ENCODE measurements around the gene BRMS1L.

Gene BRMS1L

DNA sequence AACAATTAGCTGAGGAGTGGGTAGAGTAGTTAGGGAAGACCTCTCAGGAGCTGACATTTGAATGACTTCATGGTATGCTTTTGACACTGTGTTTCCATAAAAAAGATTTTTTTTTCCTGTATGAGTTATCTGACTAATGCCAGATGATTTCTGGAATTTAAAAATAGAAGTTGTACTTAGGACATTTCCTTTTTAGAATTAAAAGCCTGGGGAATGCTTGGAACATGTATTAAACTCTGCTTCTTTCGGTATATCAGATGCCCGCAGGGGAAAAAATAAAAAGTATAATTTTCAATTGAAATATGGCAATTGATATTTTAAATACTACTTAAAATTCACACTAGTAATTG lies 41.1 kb downstream of the BRMS1L start:
- no peak for FAIRE-seq

DNA sequence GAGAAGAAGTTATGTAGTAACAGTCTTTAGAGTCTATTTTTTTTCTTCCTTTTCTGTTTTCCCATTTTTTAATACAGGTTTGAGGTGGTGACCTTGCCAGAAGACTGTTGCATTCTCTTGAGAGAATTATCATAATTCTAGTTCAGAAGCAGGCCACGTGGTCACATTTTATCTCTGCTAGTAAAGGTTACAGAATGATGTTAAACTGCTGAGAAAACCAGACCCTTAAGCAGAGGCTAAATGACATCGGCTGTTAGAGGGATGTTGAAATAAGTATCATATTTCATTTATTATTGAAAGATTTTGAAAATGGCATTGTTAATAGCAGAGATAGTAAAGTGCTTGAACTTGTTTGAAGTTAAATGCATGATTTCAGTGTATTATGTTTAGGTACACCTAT lies 49.2 kb downstream of the BRMS1L start:
- FAIRE-seq, result no peak

DNA sequence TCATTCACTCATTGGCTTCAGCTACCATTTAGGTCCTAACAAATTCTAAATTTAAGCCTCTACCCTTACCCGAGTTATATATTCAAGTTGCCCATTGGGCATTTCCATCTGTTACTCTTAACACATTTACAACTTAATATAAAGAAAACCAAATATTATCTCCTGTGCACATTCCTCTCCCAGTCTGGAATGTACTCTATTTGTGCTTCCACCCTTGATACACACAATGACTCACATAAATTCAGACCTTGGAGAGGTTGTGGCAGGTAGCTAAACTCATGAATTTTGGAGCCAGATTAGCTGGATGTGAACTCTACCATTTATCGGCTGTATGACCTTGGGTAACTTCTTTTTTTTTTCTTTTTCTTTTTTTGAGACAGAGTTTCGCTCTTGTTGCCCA lies 51.1 kb downstream of the BRMS1L start:
- no peak for FAIRE-seq

DNA sequence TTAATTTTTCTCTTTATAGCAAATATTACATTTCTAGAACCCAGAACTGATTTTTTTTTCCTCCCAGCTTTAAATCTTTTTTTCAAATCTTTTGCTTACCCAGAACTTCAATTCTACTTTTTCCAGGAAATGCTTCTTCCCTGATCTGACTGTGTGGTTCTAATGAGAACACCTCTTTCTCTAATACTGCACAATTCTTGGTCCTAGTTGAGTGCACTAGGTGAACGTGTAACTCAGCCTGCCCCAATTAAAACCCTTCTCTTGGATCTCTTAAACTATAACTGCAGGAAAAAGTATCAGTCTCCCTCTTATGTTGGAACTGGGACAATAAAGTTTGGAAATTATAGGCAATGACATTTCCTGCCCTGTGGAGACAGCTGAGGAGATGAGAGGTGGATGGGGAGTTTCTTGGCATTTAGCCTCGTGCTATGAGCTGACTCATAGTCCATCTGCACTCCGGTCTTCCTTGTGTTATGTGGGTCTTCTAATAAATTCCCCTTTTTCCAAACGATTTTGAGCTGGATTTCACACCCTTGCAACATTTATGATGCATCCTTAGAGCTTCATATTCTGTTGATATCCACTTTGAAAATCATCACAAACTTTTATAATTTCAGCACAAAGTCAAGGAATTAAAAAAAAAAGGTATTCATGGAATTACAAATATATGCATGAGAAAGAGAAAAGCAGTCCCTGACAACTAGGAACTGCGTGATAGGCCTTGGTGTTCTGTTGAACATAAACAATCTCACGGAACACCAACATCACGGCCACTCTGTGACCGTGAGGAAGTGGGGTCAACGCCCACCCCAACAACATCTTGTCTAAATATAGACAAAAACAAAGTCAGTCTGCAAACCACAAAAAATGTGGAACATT lies 52.4 kb downstream of the BRMS1L start:
- FAIRE-seq, result no peak

DNA sequence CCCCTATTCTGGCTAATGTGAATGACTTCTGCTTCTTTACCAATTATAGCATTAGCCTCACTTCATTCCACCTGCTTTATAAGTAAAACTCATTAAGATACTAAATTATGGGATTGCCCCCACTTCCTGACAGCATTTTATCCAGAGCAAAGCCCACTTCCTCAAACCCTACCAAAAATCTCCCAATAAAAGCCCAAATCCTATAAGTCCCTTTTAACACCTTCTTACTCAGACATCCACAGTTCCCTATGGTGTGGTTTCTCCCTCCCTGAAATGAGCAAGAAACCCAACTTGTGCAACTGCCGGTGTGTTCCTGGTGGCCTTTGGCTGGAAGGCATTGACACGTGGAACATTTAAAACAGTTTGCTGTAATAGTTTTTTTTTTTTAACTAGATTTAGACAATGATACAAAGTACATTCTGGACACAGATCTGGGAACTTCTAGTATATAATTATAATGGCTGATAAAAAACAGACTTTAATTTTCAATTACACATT lies 53.1 kb downstream of the BRMS1L start:
- FAIRE-seq, result no peak

DNA sequence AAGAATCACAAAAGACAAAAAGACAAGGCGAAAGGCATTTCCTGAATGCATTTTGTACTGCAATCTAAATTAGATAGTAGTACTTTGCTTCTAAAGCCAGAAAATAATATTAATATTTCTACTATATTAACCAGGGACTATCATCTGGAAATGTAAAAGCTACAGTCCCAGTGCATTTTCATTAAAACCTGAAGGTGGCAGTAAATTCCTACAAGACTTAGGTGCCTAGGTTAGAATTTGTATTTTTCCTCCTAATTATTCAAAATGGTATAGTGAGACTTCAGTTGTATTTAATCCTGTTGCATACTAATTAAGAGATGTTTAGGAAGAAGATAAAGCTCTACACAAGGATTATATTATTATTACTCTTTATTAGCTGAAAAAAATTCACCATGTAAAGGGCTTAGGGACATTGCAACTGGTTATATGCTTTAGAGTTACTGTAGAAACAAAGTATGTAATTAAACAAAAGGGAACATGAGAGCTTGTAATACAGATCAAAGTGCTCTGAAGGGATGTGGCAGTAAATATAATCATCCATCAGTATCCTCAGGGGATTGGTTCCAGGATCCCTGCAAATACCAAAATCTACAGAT lies 53.6 kb downstream of the BRMS1L start:
- no peak for FAIRE-seq

DNA sequence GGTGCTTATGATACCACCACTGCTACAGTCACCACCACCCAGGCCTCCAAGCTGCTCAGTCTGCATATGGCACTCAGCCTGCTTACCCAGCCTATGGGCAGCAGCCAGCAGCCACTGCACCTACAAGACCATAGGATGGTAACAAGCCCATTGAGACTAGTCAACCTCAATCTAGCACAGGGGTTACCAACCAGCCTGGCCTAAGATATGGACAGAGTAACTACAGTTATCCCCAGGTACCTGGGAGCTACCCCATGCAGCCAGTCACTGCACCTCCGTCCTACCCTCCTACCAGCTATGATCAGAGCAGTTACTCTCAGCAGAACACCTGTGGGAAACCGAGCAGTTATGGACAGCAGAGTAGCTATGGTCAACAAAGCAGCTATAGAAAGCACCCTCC lies 55.1 kb downstream of the BRMS1L start:
- FAIRE-seq, result no peak

DNA sequence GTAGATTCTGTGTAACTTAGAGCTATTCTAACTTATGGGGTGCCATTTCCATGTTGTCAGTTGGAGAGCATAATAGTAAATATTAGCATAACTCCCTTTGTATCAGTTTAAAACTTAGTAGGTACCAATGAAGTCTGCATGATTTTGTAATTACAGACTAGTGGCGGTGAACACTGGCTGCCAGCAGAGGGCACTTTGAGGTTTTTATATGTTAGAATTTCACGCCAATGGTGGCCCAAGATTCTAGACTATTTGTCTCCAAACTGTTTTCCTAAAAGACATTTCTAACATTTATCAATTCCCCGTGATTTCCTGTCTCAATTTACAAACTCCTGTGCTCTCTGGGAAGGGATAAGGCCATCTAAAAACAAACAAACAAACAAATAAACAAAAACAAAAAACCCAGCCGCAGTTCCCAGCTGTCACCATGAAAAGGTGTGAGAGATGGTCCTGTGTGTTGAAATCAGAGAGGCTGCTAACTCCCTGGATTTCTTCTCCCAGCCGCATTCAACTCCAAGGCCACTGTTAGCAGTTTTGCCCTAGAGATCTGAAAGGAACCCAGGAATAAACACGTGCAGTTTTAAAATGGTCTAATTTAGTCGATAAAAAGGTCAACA lies 57.6 kb downstream of the BRMS1L start:
- no peak for FAIRE-seq

DNA sequence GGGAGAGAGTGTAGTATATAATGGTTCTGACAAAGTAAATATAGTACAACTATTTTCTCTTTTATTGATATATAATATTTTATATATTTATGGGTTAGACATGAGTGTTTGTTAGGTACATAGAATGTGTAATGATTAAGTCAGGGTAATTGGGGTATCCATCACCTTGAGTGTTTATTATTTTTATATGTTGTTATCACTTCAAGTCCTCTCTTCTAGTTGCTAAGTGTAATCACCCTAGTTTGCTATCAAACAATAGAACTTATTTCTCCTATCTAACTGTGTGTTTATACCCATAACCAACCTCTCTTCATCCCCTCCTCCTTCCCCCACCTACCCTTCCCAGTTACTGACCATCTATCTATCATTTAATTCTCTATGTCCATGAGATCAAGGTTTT lies 64.2 kb downstream of the BRMS1L start:
- no peak for FAIRE-seq

DNA sequence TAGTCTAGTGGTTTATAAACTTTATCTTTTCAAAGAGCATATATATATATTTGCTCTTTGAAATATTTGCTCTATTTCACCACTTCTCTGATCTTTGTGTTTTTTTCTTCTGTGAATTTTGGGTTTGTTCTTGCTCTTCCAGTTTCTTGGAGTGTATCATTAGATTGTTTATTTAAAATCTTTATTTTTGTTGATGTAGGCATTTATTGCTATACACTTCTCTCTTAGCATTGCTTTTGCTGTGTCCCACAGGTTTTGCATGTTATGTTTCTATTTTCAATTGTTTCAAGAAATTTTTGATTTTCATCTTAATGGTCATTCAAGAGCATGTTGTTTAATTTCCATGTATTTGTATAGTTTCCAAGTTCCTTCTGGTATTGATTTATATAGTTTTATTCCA lies 69.1 kb downstream of the BRMS1L start:
- FAIRE-seq, result no peak

DNA sequence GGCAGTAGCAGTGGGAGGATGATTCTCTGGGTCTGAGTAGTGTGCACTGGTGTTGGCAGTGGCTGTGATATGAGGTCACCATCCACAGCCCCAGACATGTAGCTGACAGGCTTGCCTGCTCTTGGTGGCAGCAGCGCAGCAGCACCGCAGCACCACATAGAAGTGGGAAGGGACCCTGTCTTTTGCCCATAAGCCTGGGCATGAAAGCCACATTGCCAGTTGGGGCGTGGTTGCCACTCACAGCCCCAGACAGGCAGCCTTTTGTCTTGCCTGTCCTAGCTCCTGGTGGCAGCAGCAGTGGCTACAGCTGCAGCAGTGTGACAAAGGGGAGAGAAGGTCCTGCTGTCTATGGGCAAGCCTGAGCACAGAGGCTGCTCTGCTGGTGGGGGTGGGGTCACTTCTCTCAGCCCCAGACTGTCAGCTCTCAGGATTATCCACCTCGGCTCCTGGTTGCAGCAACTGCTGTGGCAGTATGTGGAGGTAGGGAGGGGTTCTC lies 71.5 kb downstream of the BRMS1L start:
- no peak for FAIRE-seq

DNA sequence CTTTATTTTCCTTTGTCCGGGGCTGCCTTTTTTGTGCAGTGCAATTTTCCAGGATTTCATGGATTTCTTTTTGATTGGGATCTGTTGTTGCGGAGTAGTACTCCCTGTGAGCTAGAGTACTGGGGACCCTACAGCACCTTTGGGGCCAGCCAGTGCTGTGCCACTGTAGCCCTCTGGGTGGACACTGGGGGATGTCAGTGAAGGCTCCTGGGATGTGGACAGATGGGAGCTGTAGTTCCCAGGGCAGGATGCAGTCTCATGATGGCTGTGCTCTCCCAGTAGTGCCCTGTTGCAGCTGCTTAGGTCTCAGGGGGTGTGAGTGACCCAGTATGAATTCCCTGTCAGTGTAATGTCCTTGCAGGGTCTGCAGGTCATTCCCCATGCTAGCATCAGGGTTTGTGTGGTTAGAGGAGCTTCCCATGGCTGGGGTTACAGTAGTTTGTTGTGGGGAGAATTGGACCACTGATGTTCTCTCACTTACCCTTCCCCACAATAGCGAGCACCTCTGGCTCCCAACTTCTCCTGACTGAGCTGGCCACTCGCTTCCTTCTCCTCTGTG lies 72.2 kb downstream of the BRMS1L start:
- no peak for FAIRE-seq

DNA sequence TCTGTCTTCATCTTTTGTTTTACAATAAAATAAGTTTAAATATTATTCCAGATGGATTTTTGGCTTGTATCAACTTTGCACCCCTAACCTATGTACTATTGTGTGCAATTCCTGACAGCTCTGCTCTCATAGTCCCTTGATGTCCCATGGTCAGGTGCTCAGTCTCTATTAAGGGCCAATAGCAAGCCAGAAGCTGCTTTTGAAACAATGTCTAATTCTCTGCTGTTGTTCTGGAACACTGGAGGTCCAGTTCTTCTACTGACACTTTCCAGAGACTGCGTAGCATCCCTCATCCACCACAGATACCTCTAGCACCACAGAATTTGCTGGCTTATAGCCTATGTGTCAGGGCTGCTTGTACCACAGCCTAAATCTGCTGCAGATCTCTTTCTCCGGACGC lies 74.6 kb downstream of the BRMS1L start:
- FAIRE-seq, result no peak

DNA sequence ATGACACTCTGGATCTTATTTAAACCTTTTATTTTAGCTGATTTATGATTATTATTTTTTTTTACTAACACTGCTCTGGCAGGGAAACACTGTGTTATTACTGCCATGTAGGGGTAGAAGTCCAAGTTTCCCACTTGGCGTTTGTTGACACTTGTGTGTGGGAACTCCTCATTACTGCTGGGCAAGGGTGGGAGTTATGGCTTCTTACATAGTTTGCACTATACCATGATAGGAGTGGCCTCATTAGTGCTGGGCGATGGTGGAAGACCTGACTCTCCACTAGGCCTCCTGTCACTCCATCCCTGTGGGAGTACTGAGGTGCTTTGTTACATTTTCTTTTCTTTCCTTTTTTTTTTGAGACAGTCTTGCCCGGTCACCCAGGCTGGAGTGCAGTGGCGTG lies 83.5 kb downstream of the BRMS1L start:
- no peak for FAIRE-seq

DNA sequence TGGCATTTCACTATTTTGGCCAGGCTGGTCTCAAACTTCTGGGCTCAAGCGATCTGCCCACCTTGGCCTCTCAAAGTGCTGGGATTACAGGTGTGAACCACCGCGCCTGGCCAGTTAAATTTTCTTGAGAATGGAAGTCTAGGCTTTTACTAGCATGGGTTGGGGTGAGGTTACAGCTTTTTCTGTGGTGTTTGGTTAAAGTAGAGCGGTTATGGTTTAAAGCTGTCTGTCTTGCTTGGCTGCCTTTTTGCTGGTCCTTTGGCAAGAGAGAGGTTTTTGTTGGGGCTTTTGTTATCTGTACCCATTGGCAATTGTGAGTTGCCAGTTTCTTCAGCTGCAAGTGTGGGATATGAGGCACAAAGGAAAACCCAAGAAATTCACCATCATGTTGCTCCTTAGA lies 84.1 kb downstream of the BRMS1L start:
- no peak for FAIRE-seq

DNA sequence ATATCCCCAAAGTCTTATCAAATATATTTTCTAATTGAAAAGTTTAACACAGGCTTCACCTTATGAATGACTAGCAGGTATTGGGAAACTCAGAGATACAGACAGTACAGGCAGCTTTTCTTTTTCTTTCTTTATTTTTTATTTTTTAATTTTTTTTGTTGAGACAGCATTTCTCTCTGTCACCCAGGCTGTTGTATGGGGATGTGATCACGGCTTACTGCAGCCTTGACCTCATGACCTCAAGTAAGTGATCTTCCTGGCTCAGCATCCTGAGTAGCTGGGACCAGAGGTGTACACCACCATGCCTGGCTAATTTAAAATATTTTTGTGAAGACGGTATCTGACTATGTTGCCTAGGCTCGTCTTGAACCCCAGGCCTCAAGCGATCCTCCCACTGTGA lies 85.0 kb downstream of the BRMS1L start:
- FAIRE-seq, result no peak

DNA sequence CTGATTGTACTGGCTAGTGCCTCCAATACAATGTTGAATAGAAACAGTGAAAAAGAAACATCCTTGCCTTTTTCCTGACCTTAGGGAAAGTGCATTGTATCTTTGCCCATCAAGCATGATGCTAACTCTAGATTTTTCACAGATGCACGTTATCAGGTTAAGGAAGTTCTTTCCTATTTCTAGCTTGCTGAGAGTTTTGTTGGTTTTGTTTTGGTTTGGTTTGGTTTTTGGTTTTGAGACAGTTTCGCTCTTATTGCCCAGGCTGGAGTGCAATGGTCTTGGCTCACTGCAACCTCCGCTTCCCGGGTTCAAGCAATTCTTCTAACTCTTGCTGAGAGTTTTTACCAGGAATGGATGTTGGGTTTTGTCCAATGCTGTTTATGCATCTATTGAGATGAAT lies 89.0 kb downstream of the BRMS1L start:
- FAIRE-seq, result no peak

DNA sequence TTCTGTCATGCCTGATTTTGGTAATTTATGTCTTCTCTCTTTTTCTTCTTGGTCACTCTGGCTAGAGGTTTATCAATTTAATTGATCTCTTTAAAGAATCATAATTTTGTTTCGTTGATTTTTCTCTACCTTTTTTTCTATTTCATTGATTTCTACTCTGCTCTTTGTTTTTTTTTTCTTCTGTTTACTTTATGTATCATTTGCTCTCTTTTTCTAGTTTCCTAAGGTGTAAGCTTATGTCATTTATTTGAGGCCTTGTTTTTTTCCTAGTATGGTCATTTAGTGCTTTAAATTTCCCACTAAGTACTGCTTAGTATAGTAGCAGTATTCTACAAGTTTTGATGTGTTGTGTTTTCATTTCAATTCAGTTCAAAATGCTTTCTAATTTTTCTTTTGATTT lies 89.6 kb downstream of the BRMS1L start:
- FAIRE-seq, result no peak

Data from endometrium (tissue), 2 donors.